GM19351 (cell line): Measurements from ENCODE around the gene PRKCE.
"Not testable (repeated sequence)": the region's sequence is repeated elsewhere in the genome, so short reads cannot be mapped to it uniquely, and the experiment has no call there.

ENCODE experiments used
- ATAC-seq: cut with Tn5 transposase; IDR thresholded peaks from one replicate; pipeline ENCODE4 v1.9.1; 2021; ENCODE audit warnings: mild to moderate bottlenecking, moderate library complexity; ENCODE audit not compliant: unreplicated experiment

The PRKCE gene

GRCh38 chr2:45695480-45696007 is 44.1 kb downstream of the PRKCE start:
- ATAC-seq = peak; percentile 59

GRCh38 chr2:45696708-45697107 is 45.2 kb downstream of the PRKCE start:
- ATAC-seq = no peak

GRCh38 chr2:45697190-45697589 is 45.7 kb downstream of the PRKCE start:
- ATAC-seq = no peak

- no peak for ATAC-seq
These were observed 47.1 kb downstream of the PRKCE start for GRCh38 chr2:45698554-45698953.

- peak; percentile 43 for ATAC-seq
These were observed 47.7 kb downstream of the PRKCE start for GRCh38 chr2:45699032-45699658.

- no peak for ATAC-seq
These were observed 49.0 kb downstream of the PRKCE start for GRCh38 chr2:45700407-45701013.

- no peak for ATAC-seq
These were observed 53.8 kb downstream of the PRKCE start for GRCh38 chr2:45705233-45705632.

GRCh38 chr2:45706033-45706432 is 54.6 kb downstream of the PRKCE start:
- ATAC-seq = no peak

GRCh38 chr2:45707006-45707405 is 55.5 kb downstream of the PRKCE start:
- ATAC-seq = no peak

GRCh38 chr2:45707661-45708060 is 56.2 kb downstream of the PRKCE start:
- ATAC-seq = no peak

GRCh38 chr2:45708501-45708900 is 57.0 kb downstream of the PRKCE start:
- no peak for ATAC-seq

GRCh38 chr2:45709137-45709536 is 57.7 kb downstream of the PRKCE start:
- no peak for ATAC-seq

- no peak for ATAC-seq
These were observed 59.0 kb downstream of the PRKCE start for GRCh38 chr2:45710468-45710867.

GRCh38 chr2:45711224-45711623 is 59.7 kb downstream of the PRKCE start:
- no peak for ATAC-seq

- no peak for ATAC-seq
These were observed 61.1 kb downstream of the PRKCE start for GRCh38 chr2:45712570-45712969.

- no peak for ATAC-seq
These were observed 61.7 kb downstream of the PRKCE start for GRCh38 chr2:45713136-45713535.

- peak; percentile 60 for ATAC-seq
These were observed 62.1 kb downstream of the PRKCE start for GRCh38 chr2:45713591-45713990.

- ATAC-seq = no peak
These were observed 63.2 kb downstream of the PRKCE start for GRCh38 chr2:45714679-45715078.

GRCh38 chr2:45715601-45716379 is 64.3 kb downstream of the PRKCE start:
- ATAC-seq = no peak

GRCh38 chr2:45716432-45716831 is 65.0 kb downstream of the PRKCE start:
- not testable (repeated sequence) for ATAC-seq

GRCh38 chr2:45716915-45717314 is 65.4 kb downstream of the PRKCE start:
- ATAC-seq = no peak

GRCh38 chr2:45720210-45720609 is 68.7 kb downstream of the PRKCE start:
- no peak for ATAC-seq
